ENCODE results near the gene CTNND2.

DNA sequence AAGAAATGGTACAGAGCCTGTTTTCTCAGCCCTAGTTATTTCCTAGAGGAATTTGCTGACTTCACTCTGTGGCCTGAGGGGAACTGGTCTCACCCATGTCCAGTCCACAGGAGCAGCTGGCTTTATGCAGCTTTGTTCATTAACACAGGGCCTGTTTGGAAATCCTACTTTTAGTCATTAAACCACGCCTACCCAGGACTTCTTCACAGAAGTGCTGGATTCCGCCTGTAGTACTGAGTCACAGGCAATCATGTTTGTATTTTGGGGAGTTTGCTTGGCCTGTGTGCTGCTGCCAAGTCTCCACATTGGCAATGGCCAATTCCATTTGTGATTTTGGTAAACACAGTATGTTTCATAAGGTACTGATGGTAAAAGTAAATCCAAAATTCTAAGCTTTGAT is 52.8 kb downstream of the CTNND2 start:
- TF ChIP-seq, protein P1, sequence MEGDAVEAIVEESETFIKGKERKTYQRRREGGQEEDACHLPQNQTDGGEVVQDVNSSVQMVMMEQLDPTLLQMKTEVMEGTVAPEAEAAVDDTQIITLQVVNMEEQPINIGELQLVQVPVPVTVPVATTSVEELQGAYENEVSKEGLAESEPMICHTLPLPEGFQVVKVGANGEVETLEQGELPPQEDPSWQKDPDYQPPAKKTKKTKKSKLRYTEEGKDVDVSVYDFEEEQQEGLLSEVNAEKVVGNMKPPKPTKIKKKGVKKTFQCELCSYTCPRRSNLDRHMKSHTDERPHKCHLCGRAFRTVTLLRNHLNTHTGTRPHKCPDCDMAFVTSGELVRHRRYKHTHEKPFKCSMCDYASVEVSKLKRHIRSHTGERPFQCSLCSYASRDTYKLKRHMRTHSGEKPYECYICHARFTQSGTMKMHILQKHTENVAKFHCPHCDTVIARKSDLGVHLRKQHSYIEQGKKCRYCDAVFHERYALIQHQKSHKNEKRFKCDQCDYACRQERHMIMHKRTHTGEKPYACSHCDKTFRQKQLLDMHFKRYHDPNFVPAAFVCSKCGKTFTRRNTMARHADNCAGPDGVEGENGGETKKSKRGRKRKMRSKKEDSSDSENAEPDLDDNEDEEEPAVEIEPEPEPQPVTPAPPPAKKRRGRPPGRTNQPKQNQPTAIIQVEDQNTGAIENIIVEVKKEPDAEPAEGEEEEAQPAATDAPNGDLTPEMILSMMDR (IDR thresholded peaks at IDR 0.05; ENCODE audit: low read length), result no peak
- TF ChIP-seq EZH2 (optimal IDR thresholded peaks at IDR 0.05; ENCODE audit: low read depth, low read length), result no peak
